WTC11 (cell line): ENCODE measurements around the gene PAOX.
"Not testable (repeated sequence)": the region's sequence is repeated elsewhere in the genome, so short reads cannot be mapped to it uniquely, and the experiment has no call there.

ENCODE experiments used
- GTF2I ChIP-seq: fragments of 250-450 bp; sonication (Bioruptor Pico); conservative IDR thresholded peaks from 2 replicates; pipeline ENCODE4 v1.4.0; 2021; ENCODE audit warnings: mild to moderate bottlenecking
- JUN ChIP-seq: sonication (generic); formaldehyde crosslinking; IDR thresholded peaks from 2 replicates; pipeline ENCODE4 v1.8.0; 2023; ENCODE audit warnings: mild to moderate bottlenecking, missing genetic modification reagents
- MYBL2 ChIP-seq: sonication (generic); formaldehyde crosslinking; IDR thresholded peaks from 2 replicates; pipeline ENCODE4 v1.8.1; 2023; ENCODE audit warnings: mild to moderate bottlenecking, moderate library complexity, missing genetic modification reagents
- TCF7 ChIP-seq: sonication (generic); formaldehyde crosslinking; IDR thresholded peaks from 2 replicates; pipeline ENCODE4 v1.8.0; 2022; ENCODE audit warnings: mild to moderate bottlenecking, low read depth, missing genetic modification reagents, moderate library complexity
- ZNF416 ChIP-seq: fragments of 250-450 bp; sonication (Bioruptor Pico); IDR thresholded peaks from 2 replicates; pipeline ENCODE4 v1.9.0; 2021; ENCODE audit warnings: mild to moderate bottlenecking, inconsistent platforms
- TF ChIP-seq, protein P1 (sequence below): fragments of 200-600 bp; IDR thresholded peaks from 2 replicates; pipeline ENCODE4 v1.8.0; 2022; ENCODE audit warnings: antibody characterized with exemption
- TF ChIP-seq, protein P2 (sequence below): sonication (generic); formaldehyde crosslinking; IDR thresholded peaks from 2 replicates; pipeline ENCODE4 v1.8.1; 2023; ENCODE audit warnings: mild to moderate bottlenecking, moderate library complexity, missing genetic modification reagents

DNA sequence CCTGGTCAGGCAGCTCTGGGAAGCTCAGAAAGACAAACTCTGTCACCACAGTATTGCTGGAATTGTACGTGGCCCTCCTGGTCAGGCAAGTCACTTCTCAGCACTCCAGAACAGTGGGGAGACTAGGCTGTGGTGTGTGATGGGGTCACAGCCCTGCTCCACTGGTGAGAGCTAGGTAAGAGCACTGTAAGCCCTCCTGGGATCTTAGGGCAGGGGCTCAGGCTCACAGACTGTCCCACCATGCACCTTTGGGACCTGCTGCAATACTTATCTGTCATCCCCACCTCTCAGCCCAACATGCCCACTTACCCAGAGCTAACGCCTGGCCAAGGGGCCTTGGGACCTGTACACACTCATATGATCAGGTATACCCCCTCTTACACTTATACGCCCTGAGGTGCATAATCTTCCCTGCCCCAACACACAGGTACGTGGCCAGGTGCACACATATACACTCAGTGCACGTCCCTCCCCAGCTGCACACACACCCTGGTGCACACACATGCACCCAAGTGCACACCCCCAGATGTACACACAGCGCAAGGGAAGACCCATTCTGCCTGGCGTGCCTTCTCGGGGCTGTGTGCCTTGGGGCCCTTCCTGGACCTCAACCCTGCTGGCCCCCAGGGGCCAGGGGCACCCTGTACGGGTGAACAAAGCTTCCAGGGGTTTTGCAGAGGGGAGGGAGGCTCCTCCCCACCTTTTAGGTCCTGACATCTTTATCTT, 53.0 kb downstream of the PAOX start:
- TF ChIP-seq, protein P1, sequence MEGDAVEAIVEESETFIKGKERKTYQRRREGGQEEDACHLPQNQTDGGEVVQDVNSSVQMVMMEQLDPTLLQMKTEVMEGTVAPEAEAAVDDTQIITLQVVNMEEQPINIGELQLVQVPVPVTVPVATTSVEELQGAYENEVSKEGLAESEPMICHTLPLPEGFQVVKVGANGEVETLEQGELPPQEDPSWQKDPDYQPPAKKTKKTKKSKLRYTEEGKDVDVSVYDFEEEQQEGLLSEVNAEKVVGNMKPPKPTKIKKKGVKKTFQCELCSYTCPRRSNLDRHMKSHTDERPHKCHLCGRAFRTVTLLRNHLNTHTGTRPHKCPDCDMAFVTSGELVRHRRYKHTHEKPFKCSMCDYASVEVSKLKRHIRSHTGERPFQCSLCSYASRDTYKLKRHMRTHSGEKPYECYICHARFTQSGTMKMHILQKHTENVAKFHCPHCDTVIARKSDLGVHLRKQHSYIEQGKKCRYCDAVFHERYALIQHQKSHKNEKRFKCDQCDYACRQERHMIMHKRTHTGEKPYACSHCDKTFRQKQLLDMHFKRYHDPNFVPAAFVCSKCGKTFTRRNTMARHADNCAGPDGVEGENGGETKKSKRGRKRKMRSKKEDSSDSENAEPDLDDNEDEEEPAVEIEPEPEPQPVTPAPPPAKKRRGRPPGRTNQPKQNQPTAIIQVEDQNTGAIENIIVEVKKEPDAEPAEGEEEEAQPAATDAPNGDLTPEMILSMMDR: not testable (repeated sequence)
- TF ChIP-seq, protein P2, sequence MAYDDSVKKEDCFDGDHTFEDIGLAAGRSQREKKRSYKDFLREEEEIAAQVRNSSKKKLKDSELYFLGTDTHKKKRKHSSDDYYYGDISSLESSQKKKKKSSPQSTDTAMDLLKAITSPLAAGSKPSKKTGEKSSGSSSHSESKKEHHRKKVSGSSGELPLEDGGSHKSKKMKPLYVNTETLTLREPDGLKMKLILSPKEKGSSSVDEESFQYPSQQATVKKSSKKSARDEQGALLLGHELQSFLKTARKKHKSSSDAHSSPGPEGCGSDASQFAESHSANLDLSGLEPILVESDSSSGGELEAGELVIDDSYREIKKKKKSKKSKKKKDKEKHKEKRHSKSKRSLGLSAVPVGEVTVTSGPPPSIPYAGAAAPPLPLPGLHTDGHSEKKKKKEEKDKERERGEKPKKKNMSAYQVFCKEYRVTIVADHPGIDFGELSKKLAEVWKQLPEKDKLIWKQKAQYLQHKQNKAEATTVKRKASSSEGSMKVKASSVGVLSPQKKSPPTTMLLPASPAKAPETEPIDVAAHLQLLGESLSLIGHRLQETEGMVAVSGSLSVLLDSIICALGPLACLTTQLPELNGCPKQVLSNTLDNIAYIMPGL (CRISPR knock-in tag): not testable (repeated sequence)
- not testable (repeated sequence) for TF ChIP-seq ZNF416 (CRISPR knock-in tag); TCF7 (CRISPR knock-in tag); MYBL2 (CRISPR knock-in tag); GTF2I (CRISPR knock-in tag); JUN
